ENCODE measurements around the gene RAPGEF4.

Gene RAPGEF4

DNA sequence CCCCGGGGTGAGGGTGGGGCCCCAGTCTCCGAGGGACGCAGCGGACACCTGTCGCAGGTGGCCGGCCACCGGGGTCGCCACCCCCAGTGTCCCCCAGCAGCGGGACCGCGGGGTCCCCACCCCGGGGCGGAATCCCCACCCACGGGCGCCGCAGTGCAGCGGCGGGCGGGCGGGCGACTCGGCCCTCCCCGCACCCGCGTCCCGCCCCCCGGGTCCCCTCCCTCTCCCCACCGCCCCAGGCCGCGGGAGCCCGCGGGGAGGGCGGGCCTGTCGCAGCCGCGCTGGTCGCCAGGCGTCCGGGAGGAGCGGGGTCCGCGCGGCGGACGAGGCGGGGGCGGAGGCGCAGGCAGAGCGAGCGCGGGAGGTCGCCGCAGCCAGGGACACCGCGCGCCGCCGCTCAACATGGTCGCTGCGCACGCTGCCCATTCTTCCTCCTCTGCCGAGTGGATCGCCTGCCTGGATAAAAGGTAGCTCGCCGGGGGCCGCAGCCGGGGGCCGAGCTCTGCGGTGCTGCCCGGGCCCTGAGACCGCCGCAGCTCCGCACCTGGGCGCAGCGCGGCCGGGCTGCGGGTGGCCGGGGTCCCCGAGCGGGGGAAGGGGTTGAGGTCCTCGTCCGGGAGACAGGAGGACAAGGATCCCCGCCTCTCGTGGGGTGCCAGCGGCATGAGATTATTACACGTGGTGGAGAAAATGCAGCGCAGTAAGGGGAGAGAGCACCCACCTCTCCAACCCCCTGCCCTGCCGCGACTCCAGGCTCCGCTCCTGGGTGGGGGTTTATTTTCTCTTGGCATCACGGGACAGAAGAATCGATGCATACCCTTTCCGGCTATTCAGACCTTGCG is at the start of gene RAPGEF4:
RAPGEF4 (plus strand) TSS at position 264 of the 842 bp plus-strand sequence; CDS start at position 403, 139 bp downstream.
- no peak for FAIRE-seq

DNA sequence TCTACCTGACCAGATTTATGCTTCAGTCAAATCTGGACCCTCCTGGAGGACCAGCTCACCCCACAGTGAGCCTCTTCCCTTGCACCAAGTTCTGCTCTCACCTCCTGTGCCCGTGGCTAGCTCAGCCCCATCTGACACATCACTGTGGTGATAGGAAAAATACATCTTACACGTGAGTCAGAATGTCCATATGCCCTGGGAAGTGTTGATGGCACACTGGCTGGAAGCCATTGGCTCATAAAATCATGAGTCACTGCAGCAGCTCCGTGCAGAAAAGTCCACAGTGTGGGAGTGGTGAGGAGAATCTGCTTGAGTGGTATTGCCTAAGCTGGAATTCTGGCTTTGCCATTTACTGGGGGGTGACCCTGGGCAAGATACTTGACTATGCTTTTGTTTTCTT is 42.6 kb upstream of the RAPGEF4 start:
- FAIRE-seq = no peak

DNA sequence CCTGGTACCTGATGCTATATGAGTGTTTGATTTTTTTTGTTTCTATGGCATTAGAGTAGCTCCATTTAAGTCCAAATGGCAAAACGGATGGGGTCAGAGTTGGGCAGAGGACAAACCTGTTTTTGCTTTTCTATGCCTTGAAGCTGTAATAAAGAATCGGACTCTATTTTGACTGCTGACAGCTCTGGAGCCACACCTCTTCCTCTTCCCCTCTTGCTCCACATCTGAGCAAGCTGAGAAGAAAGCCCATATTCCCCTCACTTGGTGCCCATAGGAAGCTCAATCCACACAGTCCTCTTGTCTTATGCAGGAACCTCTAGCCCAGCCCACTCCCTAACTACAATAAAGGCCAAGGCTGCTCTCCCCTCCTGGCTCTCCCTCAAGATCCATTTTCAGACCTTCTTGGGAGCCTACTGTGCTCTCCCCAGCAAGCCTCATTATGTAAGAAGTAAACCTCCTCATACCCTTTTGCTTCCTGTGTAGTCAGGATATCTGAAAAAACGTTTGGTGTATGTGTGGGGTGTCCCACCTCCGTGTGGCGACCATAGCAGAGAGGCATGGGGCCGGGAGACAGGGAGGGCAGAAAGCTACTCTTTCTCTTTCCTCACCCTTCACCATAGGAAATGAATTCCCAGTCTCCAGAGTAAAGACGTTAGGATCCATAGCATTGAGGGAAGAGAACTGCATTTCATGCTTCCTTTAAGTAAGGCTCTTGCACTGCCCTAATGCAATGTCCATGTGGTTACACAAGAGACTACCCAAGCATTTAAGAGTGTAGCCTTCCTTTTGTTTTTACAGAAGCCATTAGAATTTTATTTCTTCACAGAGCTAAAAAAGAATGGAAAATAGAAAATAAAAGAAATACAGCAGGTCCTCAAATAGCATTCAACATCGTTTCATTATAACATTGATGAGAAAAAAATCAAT is 41.9 kb upstream of the RAPGEF4 start:
- no peak for FAIRE-seq

DNA sequence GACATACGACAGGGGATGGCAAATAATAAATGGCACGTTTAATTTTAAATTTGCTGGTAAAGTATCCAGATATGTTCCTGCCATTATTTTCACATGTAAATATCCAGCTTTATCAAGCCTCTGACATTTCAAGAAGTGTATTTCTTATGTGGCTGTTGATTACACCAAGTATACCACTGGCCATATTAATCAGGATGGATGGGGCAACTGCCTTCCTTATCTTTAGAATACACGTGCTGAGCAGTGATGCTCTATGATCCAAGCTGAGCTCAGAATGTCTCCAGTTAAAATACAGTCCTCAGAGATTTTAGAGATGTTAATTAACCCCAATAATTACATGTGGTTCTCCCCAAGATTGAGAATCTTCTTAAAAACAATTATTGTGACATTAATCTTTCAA is 38.3 kb upstream of the RAPGEF4 start:
- FAIRE-seq = no peak

DNA sequence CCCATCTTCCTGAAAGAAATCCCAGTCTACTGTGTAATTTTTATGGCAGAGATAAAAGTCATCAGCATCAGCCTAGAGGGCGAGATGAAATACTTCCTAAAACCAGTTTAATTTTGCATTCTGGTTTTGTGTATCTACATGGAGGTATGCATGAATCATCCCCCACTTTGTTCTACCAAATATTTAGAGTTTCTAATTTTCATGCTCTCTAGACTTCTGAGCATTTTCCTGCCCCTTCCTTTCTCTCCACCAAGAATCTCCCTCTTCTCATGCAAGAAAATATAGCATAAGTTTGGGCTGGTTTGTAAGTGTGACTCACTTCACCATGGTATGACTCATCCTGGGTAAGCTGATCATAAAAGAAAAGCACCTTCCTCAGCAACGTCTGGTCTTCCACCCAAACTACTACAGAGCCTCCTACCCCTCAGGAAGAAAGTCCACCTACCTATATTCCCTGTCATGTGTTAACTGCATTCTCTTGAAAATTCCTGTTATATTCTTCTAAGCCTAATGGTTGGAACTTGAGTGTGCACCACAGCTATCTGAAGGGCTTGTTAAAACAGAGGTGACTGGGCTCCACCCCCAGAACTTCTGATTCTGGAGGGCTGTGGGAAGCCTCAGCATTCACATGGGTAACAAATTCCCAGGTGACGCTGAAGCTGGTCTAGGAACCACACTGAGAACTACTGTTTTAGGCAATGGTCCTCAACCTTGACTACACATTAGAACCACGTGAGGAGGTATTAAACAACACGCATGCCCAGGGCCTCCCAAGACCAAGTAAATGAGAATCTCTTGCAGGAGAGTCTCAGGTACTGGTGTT is 37.4 kb upstream of the RAPGEF4 start:
- FAIRE-seq = no peak

DNA sequence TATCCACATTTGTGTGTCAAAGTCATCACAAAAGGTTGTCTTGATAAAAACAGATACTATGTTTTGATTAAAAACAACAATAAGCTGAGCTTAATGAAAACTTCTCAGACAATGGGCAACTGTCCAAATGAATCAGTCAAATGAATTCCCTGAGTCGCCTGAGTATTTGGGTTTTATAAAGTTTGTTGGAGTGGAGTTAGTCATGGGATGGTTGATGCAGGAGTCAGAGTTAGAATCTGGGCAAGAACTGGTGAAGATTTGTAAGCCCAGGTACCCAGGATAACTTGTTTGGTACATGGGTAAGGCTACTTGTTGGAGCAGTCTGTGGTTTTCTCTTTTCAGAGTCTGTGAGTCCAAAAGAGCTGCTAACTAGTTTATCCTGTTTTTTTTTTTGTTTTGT is 34.4 kb upstream of the RAPGEF4 start:
- FAIRE-seq = no peak

DNA sequence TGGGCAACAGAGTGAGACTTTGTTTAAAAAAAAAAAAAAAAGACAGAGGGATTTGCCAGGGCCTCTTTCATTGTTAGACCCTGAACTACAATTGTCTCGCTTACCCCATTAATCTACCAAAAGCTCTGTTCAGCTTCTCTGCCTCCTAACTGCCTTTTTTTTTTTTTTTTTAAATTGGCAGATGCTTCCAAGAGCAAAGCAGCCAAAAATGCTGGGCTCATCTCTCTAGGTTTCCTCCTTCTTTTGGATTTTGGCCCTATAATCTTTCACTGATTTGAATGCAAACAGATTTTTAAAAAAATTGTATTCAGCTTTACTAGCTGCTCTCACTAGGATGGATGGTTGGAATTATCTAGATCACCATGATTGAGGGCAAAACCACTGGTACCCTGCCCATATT is 33.2 kb upstream of the RAPGEF4 start:
- FAIRE-seq = no peak

DNA sequence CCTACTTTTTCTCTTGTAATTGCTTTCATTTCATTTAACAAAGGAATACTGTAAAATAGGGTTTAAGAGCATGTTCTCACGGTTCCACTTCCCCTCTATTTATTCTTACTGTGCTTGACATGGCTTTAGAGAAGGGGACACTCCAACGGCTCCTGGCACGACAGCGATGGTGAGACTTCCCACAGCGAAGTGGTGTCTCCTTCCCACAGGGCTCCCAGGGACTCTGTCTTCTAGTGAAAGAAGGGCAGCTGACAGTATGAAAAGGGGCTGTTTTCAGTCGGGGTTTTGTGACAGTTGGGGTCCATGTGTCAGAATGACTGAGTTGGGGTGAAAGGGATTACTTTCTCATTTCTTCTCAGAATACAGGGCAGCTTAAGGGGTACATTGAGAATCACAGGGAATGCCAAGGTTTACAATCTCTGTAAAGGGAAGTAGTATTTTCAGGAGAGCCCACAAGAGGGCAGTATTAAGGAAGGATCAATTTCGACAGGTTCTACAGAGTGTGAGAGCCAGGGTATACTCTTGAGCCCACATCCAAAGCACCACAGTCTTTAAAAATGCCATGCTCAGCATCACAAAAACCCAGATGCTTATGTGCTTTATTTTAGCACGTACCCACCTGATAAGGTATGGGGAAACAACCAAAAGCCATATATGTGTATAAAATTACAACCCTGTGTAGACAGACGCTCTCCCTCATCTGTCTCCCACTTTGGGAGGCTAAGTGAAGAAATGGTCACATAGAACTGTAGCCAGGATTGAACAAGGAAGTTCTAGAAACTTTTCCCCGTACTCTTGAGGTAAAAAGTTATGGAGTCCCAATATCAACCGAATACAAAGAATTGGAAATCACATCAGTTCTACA is 31.3 kb upstream of the RAPGEF4 start:
- FAIRE-seq = no peak

DNA sequence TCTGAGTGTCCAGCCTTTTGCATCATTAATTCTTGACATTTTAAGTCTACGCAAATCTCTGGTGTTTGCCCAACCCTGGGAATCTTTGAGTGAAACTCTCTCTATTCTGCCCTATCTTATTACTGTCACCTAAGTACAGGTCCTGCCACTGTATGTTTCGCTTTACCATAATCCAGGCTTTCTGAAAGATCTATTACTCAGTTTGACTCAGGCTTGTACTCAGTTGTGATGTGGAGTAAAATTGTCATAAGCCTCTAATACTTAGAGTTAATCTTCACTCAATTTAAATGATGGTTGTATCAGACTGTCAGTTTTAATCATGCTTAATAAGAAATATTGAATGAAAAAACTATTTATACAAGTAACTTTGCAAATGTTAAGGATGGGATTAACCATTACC is 30.3 kb upstream of the RAPGEF4 start:
- FAIRE-seq = no peak

DNA sequence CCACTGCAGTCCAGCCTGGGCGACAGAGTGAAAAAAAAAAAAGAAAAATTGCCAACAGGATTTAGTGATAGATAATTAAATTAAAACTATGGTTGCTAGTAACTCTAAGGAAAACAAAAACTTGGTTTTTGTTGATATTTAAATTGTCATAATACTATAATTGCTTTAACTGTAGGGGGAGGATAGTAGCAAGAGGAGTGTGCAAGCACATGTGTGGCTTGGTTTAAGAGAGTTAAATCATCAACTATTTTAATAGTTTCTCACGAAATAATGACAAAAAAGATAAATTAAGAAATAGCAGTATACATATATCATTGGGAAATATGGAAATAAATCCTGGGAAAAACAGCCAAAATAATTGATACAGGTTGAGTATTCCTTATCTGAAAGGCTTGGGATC is 27.4 kb upstream of the RAPGEF4 start:
- no peak for FAIRE-seq

DNA sequence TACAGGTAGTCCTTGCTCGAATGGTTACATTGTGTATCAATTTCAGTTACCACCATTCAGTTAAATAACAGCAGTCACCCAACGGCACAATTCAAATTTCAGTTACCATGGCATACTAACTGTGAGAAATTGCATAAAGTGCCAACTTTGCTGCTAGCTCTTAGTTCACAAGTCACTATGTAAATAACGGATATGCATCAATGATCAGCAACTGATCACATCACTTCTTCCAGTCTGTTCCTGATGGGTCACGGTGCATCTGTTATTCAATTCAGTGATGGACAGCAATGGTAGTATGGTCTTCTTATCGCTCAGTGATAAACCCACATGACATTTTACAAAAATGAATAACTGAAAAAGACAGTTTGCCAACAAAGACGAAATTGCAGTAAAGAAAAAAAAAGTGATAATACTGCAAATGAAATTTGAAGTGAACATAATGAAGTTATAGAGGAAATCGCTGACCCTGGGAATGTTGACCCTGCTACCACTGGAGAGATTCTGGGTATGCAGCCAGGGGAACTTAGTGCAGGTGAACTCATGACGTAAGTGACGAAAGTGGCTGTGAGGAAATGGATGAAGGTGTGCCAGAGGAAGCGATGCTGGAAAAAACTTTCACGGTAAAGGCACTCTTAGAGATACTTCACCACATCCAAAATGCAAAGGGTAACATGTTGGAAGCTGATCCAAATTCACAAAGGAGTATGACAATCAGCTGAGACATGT is 25.9 kb upstream of the RAPGEF4 start:
- FAIRE-seq = no peak

DNA sequence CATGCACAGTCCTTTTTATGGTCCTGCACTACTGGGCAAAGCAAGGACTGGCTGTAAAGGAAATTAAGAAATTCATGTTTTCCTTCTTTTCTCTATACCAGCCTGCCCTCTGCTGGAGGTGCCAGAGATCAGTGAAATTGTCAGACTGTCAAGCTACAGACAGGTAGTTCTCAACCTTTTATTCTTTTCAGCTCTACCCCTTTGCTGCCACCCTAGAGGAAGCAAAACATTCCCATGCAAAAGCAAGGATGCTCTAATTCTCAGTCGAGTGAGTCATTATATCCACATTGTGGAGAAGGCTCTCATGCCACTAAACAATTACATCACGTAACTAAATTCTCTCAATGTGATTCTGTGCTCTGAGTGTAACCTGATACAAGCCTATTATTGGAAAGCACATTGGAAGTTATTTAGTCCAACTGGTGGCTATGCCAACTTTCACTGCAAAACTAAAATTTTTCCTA is 25.0 kb upstream of the RAPGEF4 start:
- FAIRE-seq = no peak

DNA sequence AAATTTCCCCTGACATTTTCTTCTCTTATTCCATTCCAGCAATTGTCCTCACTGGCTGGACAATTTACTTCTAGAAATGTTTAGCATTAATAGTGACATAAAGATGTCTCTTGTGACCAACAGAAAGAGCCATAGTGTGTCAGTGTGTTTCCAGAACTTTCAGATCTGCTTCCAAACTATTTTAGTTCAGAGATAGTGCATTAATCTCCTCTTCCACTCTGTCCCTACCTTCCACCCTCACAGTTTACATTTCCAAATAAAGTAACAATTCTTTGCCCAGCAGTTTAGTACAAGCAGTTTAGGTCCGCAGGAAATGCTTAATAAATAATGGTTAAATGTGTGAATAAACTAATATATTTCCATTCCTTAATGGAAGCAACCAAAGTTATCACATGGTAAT is 24.5 kb upstream of the RAPGEF4 start:
- FAIRE-seq = no peak

DNA sequence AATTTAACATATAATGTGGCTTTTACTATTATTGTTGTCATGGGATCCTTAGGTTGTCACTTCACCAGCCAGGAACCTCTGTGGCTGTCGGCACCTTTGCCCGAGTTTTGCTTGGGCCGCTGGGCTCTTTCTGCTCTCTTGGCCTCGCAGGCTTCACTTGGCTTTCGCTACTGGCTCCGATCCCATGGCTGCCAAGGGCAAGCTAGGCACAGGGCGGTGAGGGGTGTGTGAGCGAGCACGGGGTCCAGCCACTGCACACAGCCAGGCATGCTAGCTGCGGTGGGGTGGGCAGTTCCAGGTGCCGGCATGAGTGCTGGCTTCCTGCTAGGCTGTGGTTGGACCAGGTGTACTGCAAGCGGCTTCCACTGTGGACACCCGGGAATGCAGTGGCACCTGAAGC is 23.4 kb upstream of the RAPGEF4 start:
- no peak for FAIRE-seq

DNA sequence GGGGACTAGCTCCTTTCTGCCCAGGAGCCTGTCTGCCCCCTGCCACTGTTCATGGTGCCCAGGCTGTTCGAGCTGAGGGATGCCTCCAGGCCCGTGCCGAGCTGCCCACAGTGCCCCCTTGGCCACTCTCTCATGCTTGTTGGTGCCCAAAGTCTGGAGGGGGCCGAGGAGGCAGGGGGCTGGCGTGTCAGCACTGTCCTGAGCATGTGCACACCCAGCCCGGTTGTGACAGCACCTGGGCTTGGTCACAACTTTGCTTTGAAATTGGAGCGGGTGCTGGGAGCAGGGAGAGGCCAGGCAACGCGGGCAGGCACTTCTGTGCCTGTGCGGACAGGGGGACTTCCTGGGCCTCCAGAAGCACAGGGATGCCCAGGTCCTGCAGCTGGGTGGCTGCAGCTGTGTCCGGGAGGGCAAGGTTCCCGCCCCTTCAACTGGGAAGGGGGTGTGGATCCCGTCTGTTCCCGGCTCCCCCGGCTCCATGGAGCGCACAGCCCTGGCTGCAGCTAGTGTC is 22.2 kb upstream of the RAPGEF4 start:
- FAIRE-seq = no peak

DNA sequence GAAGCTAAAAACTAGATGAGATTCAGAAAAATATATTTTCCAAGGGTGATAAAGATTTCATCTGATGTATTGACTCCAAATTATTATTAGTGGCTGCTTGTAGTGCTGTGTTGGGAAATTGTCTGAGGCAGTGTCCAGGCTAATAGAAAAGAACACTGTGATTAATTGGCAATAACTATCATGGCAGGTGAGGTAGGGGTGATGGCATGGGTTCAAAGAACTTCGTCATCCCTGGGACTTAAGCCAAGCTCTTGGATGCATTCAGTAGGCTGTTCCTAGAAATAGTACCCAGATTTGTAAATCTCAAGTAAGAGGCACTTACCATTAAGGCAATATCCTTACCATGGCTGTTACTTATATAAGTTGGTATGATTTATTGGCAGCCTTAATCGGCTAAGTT is 13.2 kb upstream of the RAPGEF4 start:
- no peak for FAIRE-seq

DNA sequence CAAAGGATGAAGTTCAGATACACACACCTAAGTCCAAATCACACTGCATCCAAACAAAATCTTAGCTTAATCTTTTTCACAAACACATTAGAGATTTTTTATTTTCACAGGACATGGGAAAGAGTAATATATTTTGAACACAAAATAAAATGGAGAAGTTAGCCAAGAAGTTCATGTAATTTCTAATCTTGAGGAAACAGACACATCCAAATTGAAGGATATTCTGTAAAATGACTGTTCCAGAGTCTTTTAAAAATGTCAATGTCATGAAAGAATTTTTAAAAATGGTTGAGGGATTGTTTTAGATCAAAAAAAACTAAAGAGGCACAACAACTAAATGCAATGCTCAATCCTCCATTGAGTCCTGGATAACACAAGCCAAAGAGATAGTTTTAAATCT is 12.4 kb upstream of the RAPGEF4 start:
- no peak for FAIRE-seq

DNA sequence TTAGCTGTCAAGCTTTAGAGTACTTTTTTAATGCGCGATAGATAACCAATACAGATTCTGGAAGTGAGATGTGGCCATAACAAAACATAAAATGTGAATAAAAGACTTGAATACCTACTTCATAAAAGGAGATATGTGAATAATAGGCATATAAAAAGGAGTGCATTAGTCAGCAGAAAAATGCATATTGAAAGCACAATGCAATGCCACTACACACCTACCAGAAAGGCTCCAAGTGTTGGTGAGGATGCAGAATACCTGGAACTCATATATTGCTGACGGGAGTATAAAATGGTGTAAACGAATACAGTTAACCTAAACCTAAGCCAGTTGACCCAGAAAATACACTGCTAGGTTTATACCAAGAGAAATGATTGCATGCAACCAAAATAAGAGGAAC is 10.9 kb upstream of the RAPGEF4 start:
- FAIRE-seq = no peak

DNA sequence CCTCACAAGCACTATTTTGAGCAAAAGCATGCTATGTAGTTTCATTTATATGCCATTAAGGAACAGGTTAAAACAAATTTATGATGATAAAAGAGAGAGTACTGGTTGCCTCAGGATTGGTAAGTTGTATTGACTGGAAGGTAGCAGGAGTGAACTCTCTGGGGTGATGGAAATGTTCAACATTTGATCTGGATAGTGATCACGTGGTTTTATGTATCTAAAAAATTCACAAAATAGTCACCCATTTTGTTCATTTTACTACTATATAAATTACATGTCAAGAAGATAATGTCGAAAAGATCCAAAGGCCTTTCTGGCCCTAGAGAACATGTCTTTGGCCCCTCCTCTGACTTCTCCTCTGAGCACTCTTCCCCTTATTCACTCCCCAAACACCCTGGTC is 10.4 kb upstream of the RAPGEF4 start:
- FAIRE-seq = no peak

DNA sequence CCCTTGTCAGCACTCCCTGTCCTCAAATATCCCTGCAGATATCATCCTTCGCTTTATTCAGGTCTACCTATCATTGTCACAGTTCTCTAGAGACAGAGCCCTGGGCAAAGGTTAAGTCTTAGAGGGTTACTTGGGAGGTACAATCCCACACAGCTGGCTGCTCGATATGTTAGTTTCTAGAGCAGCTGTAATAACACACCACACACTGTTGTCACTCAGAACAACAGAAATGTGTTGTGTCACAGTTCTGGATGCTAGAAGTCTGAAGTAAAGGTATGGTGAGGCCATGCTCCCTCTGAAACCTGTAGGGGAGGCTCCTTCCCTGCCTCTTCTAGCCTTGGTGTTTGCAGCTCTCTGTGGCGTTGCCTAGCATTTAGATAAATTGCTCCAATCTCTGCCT is 9.9 kb upstream of the RAPGEF4 start:
- FAIRE-seq = no peak

DNA sequence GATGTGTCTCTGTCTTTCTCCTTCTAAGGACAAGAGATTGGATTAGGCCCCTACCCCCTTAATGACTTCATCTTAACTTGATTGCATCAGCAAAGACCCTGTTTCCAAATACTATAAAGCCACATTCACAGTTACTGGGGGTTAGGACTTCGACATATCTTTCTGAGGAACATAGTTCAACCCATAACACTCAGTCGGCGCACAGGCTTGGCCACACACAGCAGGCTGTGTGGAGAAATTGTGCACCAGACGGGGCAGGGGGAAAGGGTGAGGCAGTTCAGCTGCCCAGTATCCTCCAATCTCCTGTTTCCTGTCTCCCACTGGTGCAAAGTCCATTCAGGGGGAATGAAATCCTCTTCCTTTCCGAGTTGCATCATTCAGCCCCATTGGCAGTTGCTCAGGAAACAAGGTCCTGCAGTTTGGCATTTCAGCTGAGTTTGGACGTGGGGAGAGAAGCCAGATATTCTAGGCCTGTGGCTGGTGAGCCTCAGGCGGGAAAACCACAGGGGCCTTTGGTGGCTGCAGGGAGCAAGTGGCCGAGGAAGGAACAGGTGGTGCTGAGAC is 9.4 kb upstream of the RAPGEF4 start:
- FAIRE-seq = no peak
